ENCODE measurements around the gene GNB1L.

DNA sequence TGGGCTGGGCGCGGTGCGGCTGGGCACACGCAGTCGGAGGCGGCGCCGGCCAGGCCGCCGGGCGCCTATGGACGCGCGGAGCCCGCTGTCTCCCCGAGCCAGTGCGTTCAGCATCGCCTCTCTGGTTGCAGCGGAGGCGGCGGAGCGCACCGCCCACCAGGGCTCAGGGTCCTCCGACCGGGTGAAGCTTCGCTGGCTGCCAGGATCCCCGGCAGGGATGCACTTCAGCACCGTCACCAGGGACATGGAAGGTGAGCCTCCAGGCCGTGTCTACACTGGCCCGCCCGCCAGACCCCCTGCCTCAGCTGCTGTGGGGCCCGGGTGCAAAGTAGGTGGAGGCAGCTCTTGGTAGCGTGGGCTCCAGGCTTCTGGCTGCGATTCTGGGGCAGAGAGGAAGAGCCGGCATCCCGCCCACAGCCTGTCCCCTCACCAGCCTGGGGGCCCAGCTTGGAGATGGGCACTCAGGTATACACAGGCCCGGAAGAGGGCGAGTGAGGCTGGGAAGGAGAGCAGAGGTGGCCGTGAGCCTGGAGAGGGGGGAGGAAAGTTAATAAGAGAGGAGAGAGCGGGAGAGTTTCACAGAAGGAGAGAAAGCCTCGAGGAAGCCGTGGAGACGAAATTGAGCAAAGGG is 95.1 kb downstream of the GNB1L start:
- TF ChIP-seq, protein P1, sequence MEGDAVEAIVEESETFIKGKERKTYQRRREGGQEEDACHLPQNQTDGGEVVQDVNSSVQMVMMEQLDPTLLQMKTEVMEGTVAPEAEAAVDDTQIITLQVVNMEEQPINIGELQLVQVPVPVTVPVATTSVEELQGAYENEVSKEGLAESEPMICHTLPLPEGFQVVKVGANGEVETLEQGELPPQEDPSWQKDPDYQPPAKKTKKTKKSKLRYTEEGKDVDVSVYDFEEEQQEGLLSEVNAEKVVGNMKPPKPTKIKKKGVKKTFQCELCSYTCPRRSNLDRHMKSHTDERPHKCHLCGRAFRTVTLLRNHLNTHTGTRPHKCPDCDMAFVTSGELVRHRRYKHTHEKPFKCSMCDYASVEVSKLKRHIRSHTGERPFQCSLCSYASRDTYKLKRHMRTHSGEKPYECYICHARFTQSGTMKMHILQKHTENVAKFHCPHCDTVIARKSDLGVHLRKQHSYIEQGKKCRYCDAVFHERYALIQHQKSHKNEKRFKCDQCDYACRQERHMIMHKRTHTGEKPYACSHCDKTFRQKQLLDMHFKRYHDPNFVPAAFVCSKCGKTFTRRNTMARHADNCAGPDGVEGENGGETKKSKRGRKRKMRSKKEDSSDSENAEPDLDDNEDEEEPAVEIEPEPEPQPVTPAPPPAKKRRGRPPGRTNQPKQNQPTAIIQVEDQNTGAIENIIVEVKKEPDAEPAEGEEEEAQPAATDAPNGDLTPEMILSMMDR (IDR thresholded peaks at IDR 0.05) = no peak
- TF ChIP-seq EZH2 (IDR thresholded peaks at IDR 0.05; ENCODE audit: borderline replicate concordance, insufficient read depth, low read depth, low read length, poor library complexity, severe bottlenecking) = no peak

All from B cell (primary cell).